Kidney epithelial cell (primary cell): ENCODE data around the gene KRTAP10-6. TPM values are rescaled to one million over a fixed set of nuclear protein-coding genes. Genes with fewer than 3 reads are reported as not detected.
"Not testable (repeated sequence)": the region's sequence is repeated elsewhere in the genome, so short reads cannot be mapped to it uniquely, and the experiment has no call there.

Source experiments
- DNase-seq: peaks from one replicate; pipeline ENCODE4 v3.0.0-alpha.2; 2010; ENCODE audit warnings: low read depth
- H3K27me3 ChIP-seq: 2 replicates; pipeline ENCODE4 v1.6.0; 2011; ENCODE audit warnings: low read length; ENCODE audit not compliant: control insufficient read depth, insufficient read depth
- H3K36me3 ChIP-seq: 2 replicates; pipeline ENCODE4 v1.5.1; 2011; ENCODE audit warnings: low read length; ENCODE audit not compliant: control insufficient read depth, insufficient read depth
- H3K4me3 ChIP-seq: 2 replicates; pipeline ENCODE4 v1.5.1; 2011; ENCODE audit warnings: low read depth, mild to moderate bottlenecking, control low read depth, low read length
- total RNA-seq: library from RNA; depleted of rRNA; stranded (reverse); fragments of >200 nt; gene quantifications from 2 replicates; pipeline ENCODE4 v1.2.3, GENCODE V29; 2015
- TF ChIP-seq, protein P1 (sequence below): IDR thresholded peaks from 2 replicates; pipeline ENCODE4 v1.5.1; 2011; ENCODE audit warnings: mild to moderate bottlenecking, moderate library complexity, low read length, control low read depth, inconsistent platforms; ENCODE audit not compliant: insufficient read depth, poor library complexity, severe bottlenecking

Gene KRTAP10-6
- total RNA-seq, 1 donor from 2014 or later, result not detected

GRCh38 chr21:44636209-44637017 is 44.1 kb upstream of the KRTAP10-6 start:
- Histone ChIP-seq H3K36me3 (no peaks in the 10 kb centered on the region), H3K27me3 (peaks cover 3% of the 10 kb centered on the region), H3K4me3 (no peak overlapping the region)
- no peak for DNase-seq
- TF ChIP-seq, protein P1, sequence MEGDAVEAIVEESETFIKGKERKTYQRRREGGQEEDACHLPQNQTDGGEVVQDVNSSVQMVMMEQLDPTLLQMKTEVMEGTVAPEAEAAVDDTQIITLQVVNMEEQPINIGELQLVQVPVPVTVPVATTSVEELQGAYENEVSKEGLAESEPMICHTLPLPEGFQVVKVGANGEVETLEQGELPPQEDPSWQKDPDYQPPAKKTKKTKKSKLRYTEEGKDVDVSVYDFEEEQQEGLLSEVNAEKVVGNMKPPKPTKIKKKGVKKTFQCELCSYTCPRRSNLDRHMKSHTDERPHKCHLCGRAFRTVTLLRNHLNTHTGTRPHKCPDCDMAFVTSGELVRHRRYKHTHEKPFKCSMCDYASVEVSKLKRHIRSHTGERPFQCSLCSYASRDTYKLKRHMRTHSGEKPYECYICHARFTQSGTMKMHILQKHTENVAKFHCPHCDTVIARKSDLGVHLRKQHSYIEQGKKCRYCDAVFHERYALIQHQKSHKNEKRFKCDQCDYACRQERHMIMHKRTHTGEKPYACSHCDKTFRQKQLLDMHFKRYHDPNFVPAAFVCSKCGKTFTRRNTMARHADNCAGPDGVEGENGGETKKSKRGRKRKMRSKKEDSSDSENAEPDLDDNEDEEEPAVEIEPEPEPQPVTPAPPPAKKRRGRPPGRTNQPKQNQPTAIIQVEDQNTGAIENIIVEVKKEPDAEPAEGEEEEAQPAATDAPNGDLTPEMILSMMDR, result no peak

- TF ChIP-seq, protein P1, result no peak
- Histone ChIP-seq H3K4me3 (no peak overlapping the region), H3K27me3 (peaks cover 3% of the 10 kb centered on the region), H3K36me3 (no peaks in the 10 kb centered on the region)
- no peak for DNase-seq
These were observed 39.8 kb upstream of the KRTAP10-6 start for GRCh38 chr21:44632067-44632466.

- no peak overlapping the region for H3K4me3 ChIP-seq
- DNase-seq, result no peak
- H3K36me3 ChIP-seq, result no peaks in the 10 kb centered on the region
- no peaks in the 10 kb centered on the region for H3K27me3 ChIP-seq
- TF ChIP-seq, protein P1, result no peak
These were observed 38.1 kb upstream of the KRTAP10-6 start for GRCh38 chr21:44630440-44630839.

- TF ChIP-seq, protein P1, result no peak
- H3K36me3 ChIP-seq, result no peaks in the 10 kb centered on the region
- H3K4me3 ChIP-seq, result no peak overlapping the region
- DNase-seq, result no peak
- H3K27me3 ChIP-seq, result no peaks in the 10 kb centered on the region
These were observed 36.5 kb upstream of the KRTAP10-6 start for GRCh38 chr21:44628707-44629391.

DNA sequence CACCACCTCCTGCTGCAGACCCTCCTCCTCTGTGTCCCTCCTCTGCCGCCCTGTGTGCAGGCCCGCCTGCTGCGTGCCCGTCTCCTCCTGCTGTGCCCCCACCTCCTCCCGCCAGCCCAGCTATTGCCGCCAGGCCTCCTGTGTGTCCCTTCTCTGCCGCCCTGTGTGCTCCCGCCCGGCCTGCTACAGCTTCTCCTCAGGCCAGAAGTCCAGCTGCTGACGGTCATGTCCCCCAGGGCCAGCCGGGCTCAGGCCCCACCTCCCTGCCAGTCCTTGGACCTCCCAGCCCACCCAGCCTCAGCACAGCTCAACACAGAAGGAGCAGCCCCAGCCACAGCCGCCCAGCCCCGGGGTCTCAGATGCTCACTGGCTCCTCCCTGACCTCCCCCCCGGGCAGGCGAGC is 35.5 kb upstream of the KRTAP10-6 start:
- not testable (repeated sequence) for DNase-seq, H3K4me3 ChIP-seq, H3K27me3 ChIP-seq, H3K36me3 ChIP-seq

DNA sequence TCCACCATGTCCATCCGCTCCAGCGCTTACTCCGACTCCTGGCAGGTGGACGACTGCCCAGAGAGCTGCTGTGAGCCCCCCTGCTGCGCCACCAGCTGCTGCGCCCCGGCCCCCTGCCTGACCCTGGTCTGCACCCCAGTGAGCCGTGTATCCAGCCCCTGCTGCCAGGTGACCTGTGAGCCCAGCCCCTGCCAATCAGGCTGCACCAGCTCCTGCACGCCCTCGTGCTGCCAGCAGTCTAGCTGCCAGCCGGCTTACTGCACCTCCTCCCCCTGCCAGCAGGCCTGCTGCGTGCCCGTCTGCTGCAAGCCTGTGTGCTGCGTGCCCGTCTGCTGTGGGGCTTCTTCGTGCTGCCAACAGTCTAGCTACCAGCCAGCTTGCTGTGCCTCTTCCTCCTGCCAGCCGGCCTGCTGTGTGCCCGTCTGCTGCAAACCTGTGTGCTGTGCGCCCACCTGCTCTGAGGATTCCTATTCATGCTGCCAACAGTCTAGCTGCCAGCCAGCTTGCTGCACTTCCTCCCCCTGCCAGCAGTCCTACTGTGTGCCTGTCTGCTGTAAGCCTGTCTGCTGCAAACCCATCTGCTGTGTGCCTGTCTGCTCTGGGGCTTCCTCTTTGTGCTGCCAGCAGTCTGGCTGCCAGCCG is 35.0 kb upstream of the KRTAP10-6 start:
- not testable (repeated sequence) for H3K27me3 ChIP-seq, H3K36me3 ChIP-seq, H3K4me3 ChIP-seq, DNase-seq
